Activated CD4-positive, CD25-positive, alpha-beta regulatory T cell treated with anti-CD3 and anti-CD28 coated beads, Interleukin-2, amount 50 U/mL, for 72 hours (primary cell): ENCODE measurements around the gene TEKT5.

Experiments
- DNase-seq: peaks from one replicate; pipeline ENCODE4 v3.0.0; 2021

TEKT5 gene

DNA sequence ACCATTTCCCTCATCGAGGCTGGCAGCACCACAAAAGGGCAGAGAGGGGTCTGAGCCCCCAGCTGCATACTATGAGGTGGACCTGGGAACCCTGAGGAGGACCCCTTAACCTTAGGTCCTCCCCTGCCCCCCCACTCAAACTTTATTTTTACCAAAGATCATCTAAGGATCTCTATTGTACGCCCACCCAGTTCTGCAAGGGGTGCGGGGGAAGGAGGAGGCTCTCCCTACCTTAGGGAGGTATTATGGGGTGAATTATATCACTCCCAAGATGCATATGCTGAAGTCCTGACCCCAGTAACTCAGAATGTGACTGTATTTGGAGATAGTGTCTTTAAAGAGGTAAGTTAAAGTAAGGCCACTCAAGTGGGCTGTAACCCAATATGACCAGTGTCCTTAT is 87.6 kb downstream of the TEKT5 start:
- DNase-seq, result no peak

DNA sequence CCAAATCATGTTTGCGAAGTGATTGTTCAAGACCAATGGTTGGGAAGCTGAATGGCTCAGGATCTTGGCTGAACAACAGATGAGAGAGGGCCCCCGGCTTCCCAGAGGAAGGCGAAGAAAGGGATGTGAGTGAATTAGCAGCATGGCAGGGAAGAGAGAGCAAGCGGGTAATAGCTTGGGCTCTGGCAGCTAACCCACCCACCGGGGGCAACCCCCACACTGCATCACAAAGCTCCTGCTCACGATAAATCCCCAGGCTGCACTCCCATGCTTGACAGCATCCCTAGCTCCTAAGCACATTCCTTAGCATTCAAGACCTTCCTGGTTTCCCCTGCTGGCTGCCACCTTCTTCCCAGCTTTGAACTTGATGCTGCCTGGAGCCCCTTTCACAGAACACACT is 88.1 kb downstream of the TEKT5 start:
- DNase-seq, result no peak

DNA sequence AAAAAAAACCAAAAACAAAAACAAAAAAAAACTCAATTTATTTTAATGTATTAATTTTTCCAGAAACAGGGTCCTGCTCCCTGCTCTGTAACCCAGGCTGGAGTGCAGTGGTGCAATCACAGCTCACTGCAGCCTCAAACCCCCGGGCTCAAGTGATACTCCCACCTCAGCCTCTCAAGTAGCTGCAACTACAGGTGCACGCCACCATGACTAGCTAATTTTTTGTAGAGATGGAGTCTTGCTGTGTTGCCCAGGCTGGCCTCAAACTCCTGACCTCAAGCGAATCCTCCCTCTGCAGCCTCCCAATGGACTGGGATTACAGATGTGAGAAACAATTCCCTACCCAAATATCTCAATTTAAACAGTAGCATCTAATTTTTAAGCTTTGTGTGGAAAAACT is 89.1 kb downstream of the TEKT5 start:
- no peak for DNase-seq

DNA sequence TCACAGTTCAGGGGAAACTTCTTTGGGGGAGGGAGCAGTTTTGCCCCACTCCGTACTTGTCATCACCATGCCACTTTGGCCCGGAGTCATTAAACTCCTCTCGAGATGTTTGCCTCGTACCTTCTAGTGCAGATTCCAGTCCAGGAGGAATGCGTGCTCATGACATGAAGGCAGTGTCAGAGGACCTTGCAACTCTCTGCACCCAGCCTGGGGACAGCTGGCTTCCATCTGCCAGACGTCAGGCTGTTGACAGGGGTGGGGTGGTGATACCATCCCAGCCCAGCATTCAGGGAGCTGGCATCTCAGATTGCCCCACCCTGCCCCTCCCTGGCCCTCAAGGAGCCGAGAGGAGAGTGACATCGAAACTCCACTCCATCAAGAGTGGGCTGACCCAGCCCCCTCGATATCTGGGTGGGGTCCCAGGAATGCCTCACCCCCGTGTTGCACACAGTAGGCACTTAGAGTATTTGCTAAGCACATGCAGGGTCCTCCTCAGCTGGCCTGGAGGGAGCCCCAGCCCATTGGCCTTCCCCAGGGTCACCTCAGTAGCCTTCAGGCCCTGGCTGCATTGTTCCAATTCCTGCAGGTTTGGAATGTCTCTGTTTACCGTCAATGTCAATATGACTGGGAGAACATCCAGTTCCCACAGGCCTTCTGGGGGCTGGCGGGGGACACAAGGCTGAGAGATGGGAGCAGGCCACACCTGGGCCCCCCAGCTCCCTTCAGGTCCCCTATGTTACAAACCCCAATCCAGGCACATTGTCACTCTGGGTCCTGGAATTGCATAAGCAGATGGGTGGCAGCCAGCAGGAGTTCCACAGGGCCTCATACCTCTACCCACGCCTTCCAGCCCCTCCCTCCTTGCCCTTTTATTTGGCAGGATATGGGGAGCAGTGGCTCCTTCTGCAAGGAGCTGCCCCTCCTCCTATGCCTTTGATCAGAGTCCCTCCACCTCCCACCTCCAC is 93.0 kb downstream of the TEKT5 start:
- no peak for DNase-seq

DNA sequence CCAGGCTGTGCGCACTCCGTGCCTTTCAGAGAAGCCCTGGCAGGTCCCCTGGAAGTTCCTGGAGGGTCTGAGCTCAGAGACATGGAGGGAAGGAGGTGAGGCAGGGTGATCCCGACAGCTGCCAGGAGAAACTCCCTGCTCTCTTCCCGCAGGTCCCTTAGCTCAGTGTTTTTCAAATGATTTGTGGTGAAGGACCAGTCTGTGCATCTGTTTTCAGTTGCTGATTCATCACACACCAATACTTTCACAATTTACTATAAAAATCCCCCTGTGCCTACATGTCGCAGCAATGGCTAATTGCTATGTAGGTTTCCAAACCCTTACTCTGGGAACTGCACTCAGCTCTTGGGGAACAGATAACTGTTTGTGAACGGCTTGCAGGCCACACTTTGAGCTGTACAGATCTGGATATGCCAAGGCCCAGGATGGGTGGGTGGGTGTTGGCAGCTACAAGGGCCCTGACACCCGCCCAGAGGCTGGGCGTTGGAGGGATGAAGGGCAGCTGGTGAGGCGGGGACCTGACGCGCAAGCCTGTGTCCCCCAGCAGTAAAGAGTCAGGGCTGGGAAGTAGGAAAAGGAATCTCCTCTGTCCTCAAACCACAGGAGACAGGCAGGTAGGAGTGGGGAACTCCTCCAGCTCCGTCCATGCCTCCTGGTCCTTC is 93.8 kb downstream of the TEKT5 start:
- DNase-seq, result no peak

DNA sequence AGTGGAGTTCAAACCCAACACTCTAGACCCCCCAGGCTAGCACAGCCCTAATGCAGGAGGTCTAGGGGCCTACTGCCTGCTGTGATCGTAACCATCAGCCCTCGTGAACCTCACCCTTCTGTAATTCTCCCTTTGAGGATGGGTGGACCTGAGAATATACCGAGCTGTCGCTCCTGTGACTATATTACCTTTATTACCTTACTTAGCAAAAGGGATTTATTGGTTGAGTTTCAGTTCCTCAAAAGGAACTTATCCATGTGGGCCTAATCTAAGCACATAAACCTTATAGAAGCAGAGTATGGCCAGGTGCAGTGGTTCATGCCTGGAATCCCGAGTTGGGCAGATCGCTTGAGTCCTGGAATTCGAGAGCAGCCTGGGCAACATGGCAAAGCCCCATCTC is 95.1 kb downstream of the TEKT5 start:
- DNase-seq, result no peak

DNA sequence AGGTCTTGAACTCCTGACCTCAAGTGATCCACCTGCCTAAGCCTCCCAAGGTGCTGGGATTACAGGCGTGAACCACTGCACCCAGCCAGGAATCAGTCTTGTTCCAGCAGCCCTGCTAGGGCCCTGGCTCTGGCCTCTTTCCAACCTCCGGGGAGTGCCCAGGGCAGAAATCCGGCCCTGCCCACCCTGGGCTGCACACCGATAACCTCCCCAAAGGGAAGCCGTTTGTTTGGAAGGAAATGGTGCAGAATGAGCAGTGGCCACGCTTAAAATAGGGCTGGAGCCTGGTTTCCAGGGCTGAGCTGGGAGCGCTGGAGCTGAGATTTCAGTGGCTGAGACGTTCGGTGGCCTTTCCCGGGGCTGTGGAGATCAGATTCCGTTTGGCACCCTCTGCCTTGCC is 96.6 kb downstream of the TEKT5 start:
- DNase-seq, result no peak

DNA sequence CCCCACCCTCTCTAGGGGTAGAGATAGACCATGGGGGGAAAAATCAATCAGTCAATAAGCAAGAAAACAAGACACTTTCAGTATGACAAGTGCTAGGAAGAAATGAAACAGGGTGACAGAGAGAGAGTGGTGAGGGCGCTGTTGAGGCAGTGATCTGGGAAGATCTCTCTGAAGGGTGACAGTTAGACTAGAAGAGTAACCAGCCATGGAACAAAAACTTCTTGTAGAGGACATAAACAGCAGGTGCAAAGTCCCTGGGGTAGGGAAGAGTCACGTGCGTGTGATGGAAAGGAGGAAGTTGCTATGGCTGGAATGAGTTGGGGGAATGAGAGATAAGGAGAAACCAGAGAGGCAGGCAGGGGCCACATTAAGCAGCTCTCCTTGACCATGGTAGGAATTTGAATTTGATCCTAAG is 97.5 kb downstream of the TEKT5 start:
- DNase-seq, result no peak

DNA sequence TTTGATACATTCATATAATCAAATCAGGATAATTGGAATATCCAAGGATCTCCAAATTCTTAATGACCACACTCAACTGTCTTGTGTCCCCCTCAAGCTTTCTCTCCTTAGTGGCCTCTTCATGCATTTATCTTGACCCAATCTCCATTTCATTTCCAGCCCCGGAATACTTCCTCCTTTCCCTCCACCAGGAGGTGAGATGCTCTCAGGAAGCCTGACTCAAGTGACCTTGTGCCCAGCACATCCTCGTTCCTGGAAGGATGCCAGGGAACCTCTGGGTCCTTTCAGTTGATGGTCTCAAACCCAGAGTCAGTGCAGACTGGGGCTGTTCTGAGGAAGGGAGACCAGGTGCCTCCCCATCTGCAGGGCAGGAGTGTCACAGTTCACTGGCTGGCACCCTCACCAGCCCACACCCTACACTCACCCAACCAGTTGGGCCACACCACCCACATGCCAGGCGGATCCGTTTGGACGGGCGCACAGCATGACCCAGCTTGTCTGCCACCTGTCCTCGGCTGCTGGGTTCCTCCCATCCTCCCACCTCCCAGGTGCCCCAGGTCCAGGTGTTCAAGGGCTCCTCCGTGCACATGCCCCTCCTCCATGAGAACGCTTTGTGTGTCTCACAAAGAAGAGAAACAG is 100.3 kb downstream of the TEKT5 start:
- no peak for DNase-seq

DNA sequence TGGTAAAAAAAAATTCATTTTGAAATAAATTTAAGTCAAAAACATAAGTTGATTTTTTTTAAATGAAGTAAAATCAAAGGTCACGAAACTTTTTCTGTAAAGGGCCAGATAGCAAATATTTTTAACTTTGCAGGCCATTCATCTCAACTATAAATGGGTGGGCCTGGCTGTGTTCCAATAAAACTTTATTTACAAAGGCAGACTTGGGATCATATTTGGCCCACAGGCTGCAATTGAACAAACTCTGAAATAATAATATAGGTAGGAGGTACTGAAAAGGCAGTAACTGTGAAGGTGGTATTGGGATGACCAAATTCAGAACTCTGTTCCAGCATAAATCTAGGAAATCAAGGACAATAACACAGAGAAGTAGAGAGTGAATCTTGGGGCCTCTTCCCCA is 102.1 kb downstream of the TEKT5 start:
- DNase-seq, result no peak

DNA sequence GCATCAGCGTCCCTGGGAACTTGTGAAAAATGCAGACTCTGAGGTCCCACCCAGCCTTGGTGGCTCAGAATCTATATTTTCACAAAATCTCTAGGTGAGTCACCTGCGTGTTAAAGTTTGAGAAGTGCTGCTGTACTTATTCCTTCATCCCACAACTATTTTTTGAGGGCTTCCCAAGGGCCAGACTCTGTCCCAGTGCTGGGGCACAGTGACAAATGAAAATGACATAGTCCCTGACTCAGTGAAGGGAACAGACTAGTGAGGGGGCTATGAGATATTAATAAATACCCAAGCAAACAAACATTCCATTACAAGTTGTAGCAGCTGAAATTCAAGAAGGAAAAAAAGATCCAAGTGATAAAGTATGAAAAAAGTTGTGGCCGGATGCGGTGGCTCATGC is 104.4 kb downstream of the TEKT5 start:
- DNase-seq, result no peak

DNA sequence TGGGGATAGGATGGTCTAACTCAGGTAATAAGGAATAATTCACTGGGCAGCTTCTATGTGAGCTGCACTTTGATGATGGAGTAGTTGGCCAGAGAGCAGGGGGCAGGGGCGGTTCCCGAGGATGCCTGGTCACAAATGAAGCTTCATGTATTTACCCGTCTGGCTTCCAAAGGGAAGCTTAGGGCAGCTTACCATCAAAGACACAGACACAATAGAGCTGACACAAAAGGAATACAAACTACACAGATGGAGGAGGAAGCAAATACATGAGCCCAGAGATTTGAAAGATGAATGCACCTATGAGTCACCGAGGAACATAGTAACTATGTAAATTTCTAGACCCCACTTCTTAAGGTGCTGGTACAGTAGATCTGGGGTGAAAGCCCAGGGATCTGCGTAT is 105.6 kb downstream of the TEKT5 start:
- DNase-seq, result no peak

DNA sequence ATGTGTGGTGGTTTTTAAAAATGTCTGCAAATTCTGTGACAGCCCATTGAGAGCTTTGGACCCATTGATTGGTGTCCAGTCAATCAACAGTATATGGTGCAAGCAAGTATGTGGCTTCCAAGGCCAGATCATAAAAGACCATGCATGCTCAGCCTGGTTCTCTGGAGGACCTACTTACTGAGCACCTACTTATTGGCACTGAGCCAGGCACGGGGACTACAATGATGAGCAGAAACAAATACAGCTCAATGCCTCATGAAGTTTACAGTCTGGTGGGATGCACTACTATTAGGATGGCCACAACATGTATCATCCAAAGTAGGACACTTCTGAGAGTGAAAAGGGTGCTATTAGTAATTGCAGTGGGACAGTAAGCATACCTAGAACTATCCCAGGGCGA is 107.1 kb downstream of the TEKT5 start:
- no peak for DNase-seq

DNA sequence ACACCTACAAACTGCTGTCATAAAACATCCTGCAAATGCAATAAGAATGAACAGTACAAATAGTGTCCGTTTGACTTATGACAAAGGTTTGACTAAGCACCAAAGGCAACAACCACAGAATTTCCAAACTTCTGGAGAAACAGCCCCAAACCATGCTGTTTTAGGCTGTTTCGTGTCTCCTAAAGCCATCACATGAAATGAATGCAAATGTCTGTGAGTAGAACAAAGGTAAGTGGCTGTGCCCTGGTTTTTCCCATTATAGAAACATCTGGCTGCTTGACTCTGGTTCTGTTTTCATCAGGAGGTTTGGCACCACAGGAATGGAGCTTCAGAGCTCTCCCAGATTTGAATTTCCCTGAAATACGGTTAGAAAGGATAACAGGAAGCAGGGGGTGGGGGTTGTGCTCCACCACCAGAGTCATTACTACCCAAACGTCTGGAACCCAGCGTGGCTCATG is 109.7 kb downstream of the TEKT5 start:
- no peak for DNase-seq

DNA sequence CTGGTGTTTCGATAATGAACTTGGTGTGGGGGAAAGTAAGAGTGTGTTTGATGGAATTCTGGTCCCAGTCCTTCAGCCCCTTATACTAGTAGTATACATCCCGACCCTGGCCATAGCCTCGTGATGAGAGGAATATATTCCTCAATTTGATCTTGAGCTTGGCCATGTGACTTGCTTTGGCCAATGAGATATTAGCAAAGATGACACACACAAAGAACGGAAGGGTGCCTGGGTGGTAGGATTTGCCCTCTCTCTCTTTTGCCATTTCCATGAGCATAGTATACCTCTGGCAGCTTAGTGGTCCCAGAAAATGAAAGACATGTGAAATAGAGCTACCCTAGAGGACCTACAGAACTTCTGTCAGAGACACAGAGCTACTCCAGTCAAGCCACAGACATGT is 111.5 kb downstream of the TEKT5 start:
- no peak for DNase-seq

DNA sequence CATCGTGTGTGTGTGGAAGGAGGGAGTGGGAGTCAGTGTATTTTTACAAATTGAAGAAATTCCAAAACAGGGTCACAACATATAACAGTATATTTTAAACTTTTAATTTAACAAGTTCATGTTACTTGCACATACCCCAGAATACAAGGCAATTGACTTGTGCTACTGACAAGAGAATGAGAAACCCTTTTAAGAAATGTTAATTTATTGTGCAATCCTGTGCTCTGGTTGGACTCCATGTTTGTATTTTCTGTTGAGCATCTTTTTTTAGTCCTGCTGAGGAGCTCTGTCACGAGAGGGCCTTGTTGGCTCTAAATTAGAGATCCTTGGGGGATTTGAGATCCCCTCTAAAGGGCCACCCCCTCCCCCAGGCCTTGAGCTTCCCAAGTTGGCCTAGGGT is 113.2 kb downstream of the TEKT5 start:
- no peak for DNase-seq

DNA sequence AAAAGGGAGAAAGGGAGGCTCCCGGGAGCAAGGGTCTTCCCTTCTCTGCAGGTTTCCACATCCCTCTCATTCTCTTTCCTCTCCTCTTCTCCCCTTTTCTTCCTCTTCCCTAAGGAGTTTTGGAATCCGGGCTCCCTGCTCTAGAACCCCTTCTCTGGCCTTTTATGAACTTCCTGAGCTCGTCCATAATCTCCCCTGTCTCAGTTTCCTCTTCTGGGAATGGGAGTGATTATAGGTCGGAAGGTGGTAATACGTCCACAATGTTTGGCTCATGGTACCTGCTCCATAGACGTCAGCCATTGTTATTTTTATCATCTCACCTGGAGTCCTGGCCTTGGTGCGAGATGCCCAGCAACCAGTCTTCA is 113.9 kb downstream of the TEKT5 start:
- DNase-seq, result no peak

DNA sequence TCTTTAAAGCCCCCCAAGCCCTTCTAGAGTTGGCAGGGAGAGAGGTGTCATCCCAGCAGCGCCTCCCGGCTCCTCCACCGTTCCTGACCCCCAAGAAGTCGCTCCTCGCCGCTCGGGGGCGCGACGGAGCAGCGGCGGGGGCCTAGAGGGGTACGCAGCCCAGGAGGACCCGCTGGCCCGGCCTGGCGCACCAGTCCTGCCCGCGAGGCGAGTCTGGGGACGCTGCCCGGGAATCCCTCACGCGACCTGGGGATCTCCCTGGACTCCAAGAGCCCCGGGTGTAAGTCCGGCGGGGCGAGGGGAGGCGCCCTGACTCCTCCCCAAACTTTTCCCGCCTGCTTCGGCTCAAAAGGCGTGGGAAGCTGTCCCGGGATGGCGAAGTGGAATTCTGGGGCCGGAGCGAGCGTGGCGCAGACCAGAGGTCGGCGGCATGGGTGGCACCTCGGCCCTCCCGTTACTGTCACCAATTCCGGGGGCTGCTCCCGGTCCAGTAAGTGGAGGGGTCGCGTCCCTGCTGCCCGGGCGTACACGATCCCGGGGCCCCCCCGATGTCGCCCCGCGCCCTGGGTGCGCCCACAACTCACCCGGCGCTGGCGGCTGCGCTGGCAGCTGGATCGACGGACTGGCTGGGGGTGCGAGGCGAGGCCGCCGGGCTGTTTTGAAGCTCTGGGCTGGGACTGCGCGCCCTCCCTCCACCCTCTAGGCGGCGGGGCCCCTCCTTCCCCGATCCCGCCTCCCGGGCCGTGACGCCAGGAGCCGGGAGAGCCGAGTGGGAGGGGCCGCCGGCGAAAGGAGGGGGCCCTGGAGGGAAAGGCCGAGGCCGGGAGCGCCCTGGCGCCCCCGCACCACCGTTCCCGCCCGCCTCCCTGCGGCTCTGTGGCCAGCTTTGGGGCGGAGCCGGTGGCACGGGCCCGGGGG is 114.5 kb downstream of the TEKT5 start, which contains the start of gene EMP2:
EMP2 (minus strand) TSS at position 634 of the 918 bp plus-strand sequence. CDS start 32,981 bp downstream, outside the sequence.
- DNase-seq, result no peak

DNA sequence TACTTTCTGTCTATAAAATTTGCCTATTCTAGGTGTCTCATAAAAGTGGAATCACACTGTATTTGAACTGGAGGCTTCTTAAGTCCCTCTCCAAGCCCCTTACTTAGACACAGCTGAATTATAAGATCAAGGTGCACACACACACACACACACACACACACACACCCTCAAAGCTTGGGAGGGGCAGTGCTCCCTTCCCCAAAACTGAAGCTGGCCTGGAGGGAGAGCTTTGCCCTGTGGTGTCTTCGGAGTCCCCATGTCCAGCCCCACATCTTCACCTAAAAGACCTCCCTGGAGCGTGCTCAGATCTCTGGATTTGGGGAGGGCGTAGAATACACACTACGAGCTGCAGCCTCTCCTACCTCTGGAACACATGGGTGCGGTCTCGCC is 115.2 kb downstream of the TEKT5 start:
- DNase-seq, result no peak

DNA sequence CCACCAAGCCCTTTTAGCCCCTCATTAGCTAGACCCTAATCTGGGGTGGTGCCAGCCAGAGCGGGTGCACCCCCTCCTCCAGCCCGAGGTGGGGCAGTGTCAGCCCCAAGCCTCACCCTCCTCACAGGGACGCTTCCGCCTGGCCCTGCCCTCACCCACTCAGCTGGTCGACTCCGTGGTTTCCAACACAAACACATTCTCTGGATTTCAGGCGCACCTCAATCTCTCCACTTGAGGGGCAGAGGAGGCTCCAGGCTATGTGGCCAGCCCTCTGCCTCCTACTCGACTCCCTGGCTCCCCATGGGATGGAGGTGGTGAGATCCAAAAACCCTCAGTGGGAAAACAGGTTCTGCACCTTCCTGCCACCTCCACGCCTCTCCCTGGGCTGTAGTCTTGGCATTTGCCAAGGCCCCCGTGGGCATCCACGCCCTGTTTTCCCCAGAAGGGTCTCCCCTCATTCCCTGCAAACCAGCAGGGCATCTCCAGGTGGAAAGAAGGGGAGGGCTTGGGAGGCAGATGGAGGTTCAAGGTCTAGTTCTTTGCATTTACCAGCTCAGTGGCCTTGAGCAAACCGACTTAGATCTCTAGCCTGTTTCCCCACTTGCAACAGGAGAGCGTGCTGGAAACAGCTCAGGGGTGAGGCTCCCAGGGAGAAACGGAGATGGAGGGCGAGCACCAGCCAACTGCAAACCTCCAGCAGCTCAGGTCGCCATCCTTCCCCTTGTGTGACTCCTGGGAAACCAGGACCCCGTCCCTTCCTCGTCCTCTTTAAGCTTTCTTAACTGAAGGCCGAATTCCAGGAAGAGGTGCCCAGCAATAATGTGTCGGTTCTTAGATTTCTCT is 116.0 kb downstream of the TEKT5 start:
- DNase-seq, result no peak
